ENCODE measurements around the gene C7orf33.
"Not testable (repeated sequence)": the region's sequence is repeated elsewhere in the genome, so short reads cannot be mapped to it uniquely, and the experiment has no call there.

C7orf33 gene

DNA sequence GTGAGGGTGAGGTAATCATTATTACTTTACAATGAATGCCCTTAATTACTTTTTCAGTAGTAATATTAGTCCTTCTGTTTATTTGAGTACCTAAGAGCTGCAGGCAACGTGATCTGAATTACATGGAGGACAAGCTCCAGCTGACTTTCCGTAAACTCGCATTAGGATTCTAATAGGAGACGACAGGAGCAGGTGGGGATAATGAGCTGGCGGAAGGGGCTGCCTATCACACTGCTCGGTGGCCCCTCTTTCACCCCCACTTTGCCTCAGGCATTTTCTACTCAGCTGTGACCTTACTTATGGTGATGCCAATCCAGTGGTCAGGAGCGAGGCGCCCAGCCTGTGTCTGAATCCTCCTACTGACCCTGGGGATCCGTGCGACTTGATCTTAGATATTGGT, at the start of gene C7orf33:
C7orf33 (plus strand) TSS at position 296 of the 400 bp plus-strand sequence. CDS start 160 bp downstream, outside the sequence.
- no peak for DNase-seq

- no peak for DNase-seq
Observed at GRCh38 chr7:148541891-148542504, 48.6 kb upstream of the C7orf33 start.

DNA sequence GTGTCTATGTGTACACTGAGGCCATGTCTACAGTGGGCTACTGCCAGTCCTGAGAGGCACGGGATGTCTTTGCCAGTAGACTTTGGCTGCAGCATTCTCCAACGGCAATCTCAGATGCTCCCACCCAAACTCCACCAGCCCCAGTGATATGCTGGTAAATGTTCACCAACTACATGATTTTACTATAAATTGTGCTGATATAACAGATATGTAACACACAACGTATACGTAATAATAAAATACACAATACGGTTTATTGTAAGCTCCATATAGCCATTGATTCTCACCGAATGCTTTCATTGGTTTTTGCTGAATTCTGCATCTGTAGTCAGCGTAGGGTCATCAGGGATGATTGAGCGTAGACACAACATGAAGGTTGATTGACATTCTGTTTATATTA, 47.3 kb upstream of the C7orf33 start:
- DNase-seq, result no peak

- no peak for DNase-seq
Observed at GRCh38 chr7:148545172-148545571, 45.4 kb upstream of the C7orf33 start.

- DNase-seq, result no peak
Observed at GRCh38 chr7:148545932-148546331, 44.6 kb upstream of the C7orf33 start.

DNA sequence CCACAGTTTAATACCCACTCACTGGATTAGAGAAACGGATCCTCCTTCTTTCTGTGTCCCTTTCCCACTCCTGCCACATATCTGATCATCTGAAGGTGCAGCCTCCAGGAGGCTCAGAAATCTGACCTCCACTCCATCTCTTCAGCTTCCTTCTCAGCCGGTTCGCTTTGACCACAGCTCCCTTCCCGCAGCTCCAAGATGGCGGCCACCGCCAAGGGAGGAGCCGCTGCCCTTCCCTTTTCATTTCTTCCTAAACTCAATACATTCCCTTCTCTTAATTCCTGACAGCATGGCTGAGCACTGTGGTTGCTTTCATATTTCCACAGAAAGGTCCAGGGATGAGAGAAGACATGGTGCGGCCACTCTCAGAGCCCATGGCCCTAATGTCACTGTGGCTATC, 43.7 kb upstream of the C7orf33 start:
- no peak for DNase-seq

GRCh38 chr7:148547951-148548350, 42.6 kb upstream of the C7orf33 start:
- DNase-seq, result no peak

DNA sequence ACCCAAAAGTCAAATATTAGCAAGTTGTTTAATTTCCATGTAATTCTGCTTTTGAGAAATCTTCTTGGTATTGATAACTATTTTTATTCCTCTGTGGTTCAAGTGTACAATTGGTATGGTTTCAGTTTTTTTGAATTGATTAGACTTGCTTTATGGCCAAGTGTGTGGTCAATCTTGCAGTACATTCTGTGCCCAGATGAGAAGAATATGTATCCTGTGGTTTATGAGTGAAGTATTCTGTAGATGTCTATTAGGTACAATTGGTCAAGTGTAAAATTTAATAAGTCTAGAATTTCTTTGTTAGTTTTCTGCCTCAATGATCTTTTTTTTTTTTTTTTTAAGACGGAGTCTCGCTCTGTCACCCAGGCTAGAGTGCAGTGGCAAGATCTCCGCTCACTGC, 36.6 kb upstream of the C7orf33 start:
- DNase-seq, result no peak

- no peak for DNase-seq
Observed at GRCh38 chr7:148556892-148557291, 33.7 kb upstream of the C7orf33 start.

GRCh38 chr7:148558914-148559313, 31.7 kb upstream of the C7orf33 start:
- DNase-seq, result no peak

- no peak for DNase-seq
Observed at GRCh38 chr7:148561099-148561498, 29.5 kb upstream of the C7orf33 start.

- DNase-seq, result no peak
Observed at GRCh38 chr7:148563583-148564274, 26.8 kb upstream of the C7orf33 start.

- not testable (repeated sequence) for DNase-seq
Observed at GRCh38 chr7:148564275-148564951, 26.2 kb upstream of the C7orf33 start.

DNA sequence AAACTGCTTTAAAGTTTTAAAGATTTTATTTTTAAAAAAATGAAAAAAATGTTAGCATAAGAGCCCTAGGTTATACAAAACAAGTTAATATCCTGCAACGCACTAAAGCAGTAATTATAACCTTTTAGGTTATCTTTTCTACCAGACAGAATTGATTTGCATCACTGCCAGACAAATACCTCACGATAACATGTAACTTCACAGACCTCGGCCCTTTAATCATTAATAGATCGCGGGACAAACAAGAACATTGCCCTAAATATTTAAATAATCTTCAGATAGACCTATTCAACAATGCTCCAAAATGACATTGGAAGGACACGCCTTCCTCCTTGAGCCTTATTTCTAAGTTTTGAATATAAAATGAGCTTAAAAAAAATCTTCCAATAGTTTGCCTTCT, 23.8 kb upstream of the C7orf33 start:
- DNase-seq, result no peak

DNA sequence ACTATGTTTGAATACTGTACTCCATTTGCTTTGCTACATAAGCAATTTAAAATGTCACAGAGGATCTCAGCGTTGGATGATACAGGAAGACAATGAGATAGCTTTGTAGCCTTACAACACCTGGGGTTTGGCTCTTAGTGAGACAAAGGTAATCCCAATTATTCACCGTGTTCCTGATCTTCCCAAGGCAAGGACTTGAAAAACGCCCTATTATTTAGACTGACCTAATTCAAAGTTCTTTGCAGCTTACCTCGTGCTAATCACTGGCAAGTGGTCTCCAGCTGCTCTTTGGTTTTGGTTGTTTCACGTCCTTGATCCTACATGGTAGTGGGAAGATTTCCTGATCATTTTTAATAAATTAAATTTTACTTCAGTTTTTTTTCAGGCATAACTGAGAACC, 23.0 kb upstream of the C7orf33 start:
- no peak for DNase-seq

DNA sequence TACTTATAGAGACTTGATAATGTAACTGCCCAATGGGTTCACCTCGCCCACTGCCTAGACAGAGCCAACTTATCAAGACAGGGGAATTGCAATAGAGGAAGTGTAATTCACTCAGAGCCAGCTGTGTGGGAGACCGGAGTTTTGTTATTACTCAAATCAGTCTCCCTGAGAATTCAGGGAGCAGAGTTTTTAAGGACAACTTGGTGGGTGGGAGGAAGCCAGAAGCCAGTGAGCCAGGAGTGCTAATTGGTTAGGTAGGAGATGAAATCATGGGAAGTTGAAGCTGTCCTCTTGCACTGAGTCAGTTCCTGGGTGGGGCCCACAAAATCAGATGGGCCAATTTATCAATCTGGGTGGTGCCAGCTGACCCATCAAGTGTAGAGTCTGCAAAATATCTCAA, 20.1 kb upstream of the C7orf33 start:
- DNase-seq, result no peak

GRCh38 chr7:148570973-148571372, 19.6 kb upstream of the C7orf33 start:
- DNase-seq, result not testable (repeated sequence)

DNA sequence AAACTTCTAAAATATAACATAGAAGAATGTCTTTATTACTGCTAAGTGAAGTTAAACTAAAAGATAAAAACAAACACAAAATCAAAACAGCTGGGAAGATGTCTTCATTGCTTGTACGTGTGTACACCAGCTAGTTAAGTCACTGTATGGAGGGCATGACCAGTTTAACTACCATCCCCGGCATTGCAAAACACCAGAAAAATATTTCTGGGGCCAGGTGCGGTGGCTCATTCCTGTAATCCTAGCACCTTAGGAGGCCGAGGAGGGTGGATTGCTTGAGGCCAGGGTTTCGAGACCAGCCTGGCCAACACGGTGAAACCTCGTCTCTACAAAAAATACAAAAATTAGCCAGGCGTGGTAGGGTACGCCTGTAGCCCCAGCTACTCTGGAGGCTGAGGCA, 19.2 kb upstream of the C7orf33 start:
- DNase-seq, result no peak

DNA sequence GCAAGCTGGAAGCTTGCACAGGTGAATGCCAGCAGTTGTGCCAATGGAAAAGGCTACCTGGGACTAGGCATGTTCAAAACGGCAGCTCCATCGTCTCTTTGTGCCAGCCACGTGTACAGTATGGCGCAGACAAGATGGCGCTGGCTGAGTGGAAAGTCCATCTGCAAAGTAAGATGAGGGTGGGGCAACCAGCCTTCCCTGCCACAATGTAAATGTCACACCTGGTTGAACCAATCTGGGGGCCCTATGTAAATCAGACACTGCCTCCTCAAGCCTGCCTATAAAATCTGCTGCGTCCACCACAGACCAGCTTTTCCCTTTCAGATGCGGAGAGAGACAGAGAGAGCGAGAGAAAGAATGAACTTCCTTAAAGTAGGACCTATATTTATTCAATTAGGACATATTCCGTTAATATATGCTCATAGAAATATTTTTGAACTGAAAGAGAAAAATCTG, 18.5 kb upstream of the C7orf33 start:
- DNase-seq, result no peak

GRCh38 chr7:148573581-148573980, 17.0 kb upstream of the C7orf33 start:
- not testable (repeated sequence) for DNase-seq

- DNase-seq, result peak; percentile 5
Observed at GRCh38 chr7:148575640-148576411, 14.7 kb upstream of the C7orf33 start.

DNA sequence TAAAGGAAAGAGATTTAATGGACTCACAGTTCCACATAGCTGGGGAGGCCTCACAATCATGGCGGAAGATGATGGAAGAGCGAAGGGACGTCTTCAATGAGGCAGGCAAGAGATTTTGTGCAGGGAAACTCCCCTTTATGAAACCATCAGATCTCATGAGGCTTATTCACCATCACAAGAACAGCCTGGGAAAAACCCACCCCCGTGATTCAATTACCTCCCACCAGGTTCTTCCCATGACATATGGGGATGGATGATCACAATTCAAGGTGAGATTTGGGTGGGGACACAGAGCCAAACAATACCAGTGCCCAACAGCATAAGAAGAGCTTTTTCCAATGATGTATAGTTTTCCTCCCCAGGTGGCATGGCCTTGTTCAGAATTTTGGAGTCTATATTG, 11.2 kb upstream of the C7orf33 start:
- no peak for DNase-seq

DNA sequence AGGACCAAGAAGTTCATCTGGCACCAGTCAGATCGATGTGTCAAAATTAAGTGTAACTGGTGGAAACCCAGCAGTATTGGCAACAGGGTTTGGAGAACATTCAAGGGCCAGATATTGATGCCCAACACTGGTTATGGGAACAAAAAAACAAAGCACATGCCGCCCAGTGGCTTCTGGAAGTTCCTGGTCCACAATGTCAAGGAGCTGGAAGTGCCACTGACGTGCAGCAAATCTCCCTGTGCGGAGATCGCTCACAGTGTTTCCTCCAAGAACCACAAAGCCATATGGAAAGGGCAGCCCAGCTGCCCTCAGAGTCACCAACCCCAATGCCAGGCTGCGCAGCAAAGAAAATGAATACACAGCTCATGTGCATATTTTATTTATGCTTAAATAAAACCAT, 10.1 kb upstream of the C7orf33 start:
- DNase-seq, result no peak

Measured in DMS79 treated with DMSO at 0.1 percent for 48 hours (cell line).